Measurements from ENCODE around the gene DBX1. TPM values are rescaled to one million over a fixed set of nuclear protein-coding genes. Genes with fewer than 3 reads are reported as not detected.

The DBX1 gene
- total and polyA plus RNA-seq, 2 experiments from 2014 or later = not detected

GRCh38 chr11:20122131-20122530 is 38.1 kb downstream of the DBX1 start:
- no peak overlapping the region for H3K27ac ChIP-seq (ENCODE audit: low read depth)
- no peaks in the 10 kb centered on the region for H3K27me3 ChIP-seq (ENCODE audit: insufficient read depth)
- ATAC-seq = no peak
- no peaks in the 10 kb centered on the region for H3K79me2 ChIP-seq (replicated peaks; ENCODE audit: insufficient read depth)
- TF ChIP-seq POLR2AphosphoS5 (IDR thresholded peaks at IDR 0.05; ENCODE audit: low read depth) = 0 out of 2 replicates have a peak, but pooled peaks have one; percentile 28
- TF ChIP-seq ZNF462 (CRISPR knock-in tag; IDR thresholded peaks at IDR 0.05) = no peak
- peak in 1 of 2 experiments; percentile 20; a peak in 2 of 4 replicates for TF ChIP-seq CTCF (conservative IDR thresholded peaks at IDR 0.05; ENCODE audit: low read depth in 2 of 2)
- no peak overlapping the region for H3K4me3 Mint-ChIP-seq
- no peaks in the 10 kb centered on the region for H3K4me1 Mint-ChIP-seq
- no peak overlapping the region for H3K27ac Mint-ChIP-seq
- no peak overlapping the region for H2AFZ ChIP-seq
- H3K36me3 ChIP-seq (ENCODE audit: insufficient read depth) = peaks cover 9% of the 10 kb centered on the region; the same call in 1 of the 2 replicates
- DNase-seq (ENCODE audit: low spot score) = no peak
- H3K4me2 ChIP-seq = no peak overlapping the region
- H3K4me1 ChIP-seq (ENCODE audit: insufficient read depth) = no peaks in the 10 kb centered on the region
- peaks cover 30% of the 10 kb centered on the region for H3K36me3 Mint-ChIP-seq (ENCODE audit: low read depth)
- no peaks in the 10 kb centered on the region for H3K9me2 ChIP-seq (ENCODE audit: insufficient read depth)
- H4K20me1 ChIP-seq (replicated peaks; ENCODE audit: insufficient read depth) = 0 out of 2 replicates have a peak, but pooled peaks cover 4% of the 10 kb centered on the region
- H3F3A ChIP-seq (replicated peaks; ENCODE audit: low read depth) = no peaks in the 10 kb centered on the region
- H3K4me3 ChIP-seq = no peak overlapping the region
- H3K9me3 Mint-ChIP-seq = no peaks in the 10 kb centered on the region; the same call in 2 of the 3 replicates
- peaks cover 5% of the 10 kb centered on the region for H3K27me3 Mint-ChIP-seq (ENCODE audit: insufficient read depth, low read depth, poor library complexity)
